HepG2 (cell line): ENCODE data around the gene FGF2. TPM values are rescaled to one million over a fixed set of nuclear protein-coding genes. Genes with fewer than 3 reads are reported as not detected.

Experiments
- ATAC-seq: fragments of 200-7000 bp; cut with Tn5 transposase; 3 replicates; pipeline ENCODE4 v1.9.1; 2020; ENCODE audit warnings: mild to moderate bottlenecking, moderate library complexity
- BruUV-seq: library from RNA; stranded (reverse); fragments of 400-500 nt; replicated peaks from 2 replicates; lab custom pipeline; 2021; lab: Mats Ljungman, UMichigan
- CTCF ChIA-PET: fragments of 300-600 bp; formaldehyde crosslinking; extraction: SDS; loops from one replicate; lab custom pipeline; 2021; ENCODE audit warnings: low total read pairs, inconsistent platforms, low intra/inter-chr PET ratio; lab: Yijun Ruan, JAX
- POLR2A ChIA-PET: fragments of 350-600 bp; sonication (Branson Sonifier 250); formaldehyde crosslinking; loops from one replicate; lab custom pipeline; 2020; ENCODE audit warnings: antibody characterized with exemption, inconsistent platforms; lab: Yijun Ruan, JAX
- DNase-seq: peaks from one replicate; pipeline ENCODE4 v3.0.0-alpha.2; 2015; ENCODE audit warnings: low spot score
- FAIRE-seq: peaks from 3 replicates; lab custom pipeline; 2011; peaks lifted over from hg19 to GRCh38; lab: Jason Lieb, UNC
- H2AFZ ChIP-seq: one replicate; pipeline ENCODE4 v1.6.1; 2011; ENCODE audit warnings: low read length, inconsistent platforms
- H3K27ac ChIP-seq: fragments of 300-600 bp; 3 replicates; pipeline ENCODE4 v1.8.0; 2011; ENCODE audit warnings: mixed run types, mild to moderate bottlenecking, mixed read lengths, low read length, inconsistent platforms; ENCODE audit not compliant: insufficient read depth; ENCODE audit errors: extremely low read length
- H3K27me3 ChIP-seq, 2 experiments: fragments of 200-600 bp in 1 of 2; 2 replicates in 1 of 2; 3 replicates in 1 of 2; pipeline versions ENCODE4 v1.6.0 to v1.8.0; 2011; ENCODE audit warnings: low read length in 2 of 2, mild to moderate bottlenecking in 2 of 2, moderate library complexity in 2 of 2, inconsistent platforms in 1 of 2; ENCODE audit not compliant: insufficient read depth in 2 of 2, control insufficient read depth in 1 of 2
- H3K36me3 ChIP-seq, 2 experiments: fragments of 200-600 bp in 1 of 2; replicated peaks in 1 of 2; 2 replicates in 1 of 2; 3 replicates in 1 of 2; pipeline versions ENCODE4 v1.5.1 to v1.8.0; 2011; ENCODE audit warnings: low read length in 2 of 2, inconsistent platforms in 1 of 2; ENCODE audit not compliant: insufficient read depth in 2 of 2, control insufficient read depth in 1 of 2
- H3K4me1 ChIP-seq: 2 replicates; pipeline ENCODE4 v1.5.1; 2012; ENCODE audit warnings: low read length, inconsistent platforms; ENCODE audit not compliant: insufficient read depth
- H3K4me2 ChIP-seq: 2 replicates; pipeline ENCODE4 v1.6.0; 2011; ENCODE audit warnings: low read depth, low read length, inconsistent platforms
- H3K4me3 ChIP-seq, 3 experiments: fragments of 200-600 bp in 1 of 3; sonication (generic), shearing (Covaris generic) in 1 of 3; replicated peaks in 1 of 3; 2 replicates each; pipeline ENCODE4 v1.5.1; 2011 to 2016; ENCODE audit warnings: low read length in 3 of 3, inconsistent platforms in 2 of 3, low read depth in 2 of 3, mild to moderate bottlenecking in 2 of 3, control low read depth in 1 of 3, mixed read lengths in 1 of 3; ENCODE audit not compliant: insufficient read depth in 1 of 3
- H3K79me2 ChIP-seq: one replicate; pipeline ENCODE4 v1.6.1; 2011; ENCODE audit warnings: low read length, inconsistent platforms; ENCODE audit not compliant: insufficient read depth
- H3K9ac ChIP-seq: 2 replicates; pipeline ENCODE4 v1.6.0; 2011; ENCODE audit warnings: mild to moderate bottlenecking, low read depth, low read length, inconsistent platforms; ENCODE audit not compliant: insufficient read depth
- H3K9me3 ChIP-seq: 2 replicates; pipeline ENCODE4 v1.5.1; 2012; ENCODE audit warnings: mild to moderate bottlenecking, low read length
- H4K20me1 ChIP-seq: 2 replicates; pipeline ENCODE4 v1.6.0; 2011; ENCODE audit warnings: inconsistent platforms, mild to moderate bottlenecking, low read length, moderate library complexity; ENCODE audit not compliant: insufficient read depth
- CBFB ChIP-seq: sonication (generic); formaldehyde crosslinking; IDR thresholded peaks from 2 replicates; pipeline ENCODE4 v1.4.0; 2020; ENCODE audit warnings: missing genetic modification reagents
- GATAD2A ChIP-seq: IDR thresholded peaks from 2 replicates; pipeline ENCODE4 v1.6.1; 2016
- IKZF1 ChIP-seq: fragments of 450-650 bp; IDR thresholded peaks from 2 replicates; pipeline ENCODE4 v1.7.1; 2016
- SNAPC4 ChIP-seq: sonication (generic); formaldehyde crosslinking; IDR thresholded peaks from 2 replicates; pipeline ENCODE4 v1.4.0; 2020; ENCODE audit warnings: mild to moderate bottlenecking, missing genetic modification reagents
- TP53 ChIP-seq: sonication (generic); formaldehyde crosslinking; conservative IDR thresholded peaks from 2 replicates; pipeline ENCODE4 v1.4.0; 2020; ENCODE audit warnings: missing genetic modification reagents
- ZBTB25 ChIP-seq: IDR thresholded peaks from 2 replicates; pipeline ENCODE4 v1.6.1; 2018; ENCODE audit warnings: missing genetic modification reagents
- ZFAT ChIP-seq: sonication (generic); formaldehyde crosslinking; conservative IDR thresholded peaks from 2 replicates; pipeline ENCODE4 v1.8.1; 2023; ENCODE audit warnings: missing genetic modification reagents, inconsistent platforms
- ZNF337 ChIP-seq: sonication (generic); formaldehyde crosslinking; IDR thresholded peaks from 2 replicates; pipeline ENCODE4 v1.5.1; 2020; ENCODE audit warnings: missing genetic modification reagents, low read depth, mild to moderate bottlenecking, borderline replicate concordance
- ZNF552 ChIP-seq: sonication (generic); formaldehyde crosslinking; IDR thresholded peaks from 2 replicates; pipeline ENCODE4 v1.9.0; 2022; ENCODE audit warnings: missing genetic modification reagents, mild to moderate bottlenecking, borderline replicate concordance
- ZNF558 ChIP-seq: sonication (generic); formaldehyde crosslinking; IDR thresholded peaks from 2 replicates; pipeline ENCODE4 v1.9.0; 2022; ENCODE audit warnings: mild to moderate bottlenecking, missing genetic modification reagents, borderline replicate concordance
- ZNF609 ChIP-seq: sonication (generic); formaldehyde crosslinking; IDR thresholded peaks from 2 replicates; pipeline ENCODE4 v1.4.0; 2020; ENCODE audit warnings: mild to moderate bottlenecking, missing genetic modification reagents, borderline replicate concordance
- WGBS: methylation state at CpG from one replicate; pipeline ENCODE4 v1.1.6; 2017; ENCODE audit warnings: low lambda C conversion rate; 5-methylcytosine and 5-hydroxymethylcytosine counted together
- in situ Hi-C: cut with HindIII; loops from 2 replicates; pipeline ENCODE4 v1.10.0; 2017; ENCODE audit warnings: low pct_unique_long_range_greater_than_20kb; ENCODE audit not compliant: extremely low pct_ligation_motif_present
- intact Hi-C: fragments of 100-400 bp; cut with micrococcal nuclease; formaldehyde crosslinking; loops from one replicate; pipeline ENCODE4 v1.10.0; 2022; ENCODE audit not compliant: unreplicated experiment
- polyA plus RNA-seq, 8 experiments: library from polyadenylated mRNA; depleted of rRNA in 3 of 8; stranded (reverse) in 7 of 8; unstranded in 1 of 8; fragments of >200 nt; fragmentation: Illumina TruSeq in 4 of 8; extraction: Trizol in 4 of 8; gene quantifications; 2 replicates each; pipeline versions ENCODE4 v1.2.1 to v1.2.3, GENCODE V29; 2011 to 2016; ENCODE audit warnings: low read depth in 4 of 8, missing spikeins in 1 of 8, mixed read lengths in 1 of 8; ENCODE audit not compliant: insufficient read depth in 1 of 8
- total RNA-seq, 5 experiments: library from RNA; depleted of rRNA; stranded (reverse); fragments of >200 nt; fragmentation: Illumina TruSeq; extraction: Trizol; gene quantifications; 2 replicates each; pipeline ENCODE4 v1.2.3, GENCODE V29; 2016; ENCODE audit warnings: low read depth in 1 of 5
- TF ChIP-seq, protein P1 (sequence below): sonication (generic); formaldehyde crosslinking; IDR thresholded peaks from 2 replicates; pipeline ENCODE4 v1.5.1; 2020; ENCODE audit warnings: mild to moderate bottlenecking, moderate library complexity, missing genetic modification reagents

The FGF2 gene
- total and polyA plus RNA-seq, 2 of the 13 experiments (the other 11 are each of a cell fraction or from before 2014, with no cell fraction given): 0.01 to 0.02 TPM

- ChIA-PET CTCF (no interaction called here), POLR2A (no interaction called here)
- H3K9ac ChIP-seq: no peak overlapping the region
- WGBS: 86% methylated on average over 2 of the region's 2 CpGs
- no peak overlapping the region for H2AFZ ChIP-seq
- peaks cover 19% of the 10 kb centered on the region for H3K4me1 ChIP-seq
- H3K4me3 ChIP-seq: no peak overlapping the region
- peak; percentile 47 for DNase-seq
- H4K20me1 ChIP-seq: no peaks in the 10 kb centered on the region
- no peak overlapping the region for H3K4me2 ChIP-seq
- H3K27me3 ChIP-seq: no peaks in the 10 kb centered on the region
- H3K36me3 ChIP-seq: no peaks in the 10 kb centered on the region; a peak in 2 of 5 replicates
- in situ Hi-C loops (loop anchor here (10.0 kb wide), 1 partner anchor 305 kb away; no protein-coding TSS in a partner anchor), intact Hi-C loops (loop anchor here (5.0 kb wide), 1 partner anchor 82 kb away; the partner anchor contains the start of gene FGF2)
- no peaks in the 10 kb centered on the region for H3K9me3 ChIP-seq
- no peak overlapping the region for H3K27ac ChIP-seq
- no peaks in the 10 kb centered on the region for H3K79me2 ChIP-seq
- no peak for FAIRE-seq
- ATAC-seq: no peak; the same call in 2 of the 3 replicates
- BruUV-seq: no TSS peak
- TF ChIP-seq, protein P1, sequence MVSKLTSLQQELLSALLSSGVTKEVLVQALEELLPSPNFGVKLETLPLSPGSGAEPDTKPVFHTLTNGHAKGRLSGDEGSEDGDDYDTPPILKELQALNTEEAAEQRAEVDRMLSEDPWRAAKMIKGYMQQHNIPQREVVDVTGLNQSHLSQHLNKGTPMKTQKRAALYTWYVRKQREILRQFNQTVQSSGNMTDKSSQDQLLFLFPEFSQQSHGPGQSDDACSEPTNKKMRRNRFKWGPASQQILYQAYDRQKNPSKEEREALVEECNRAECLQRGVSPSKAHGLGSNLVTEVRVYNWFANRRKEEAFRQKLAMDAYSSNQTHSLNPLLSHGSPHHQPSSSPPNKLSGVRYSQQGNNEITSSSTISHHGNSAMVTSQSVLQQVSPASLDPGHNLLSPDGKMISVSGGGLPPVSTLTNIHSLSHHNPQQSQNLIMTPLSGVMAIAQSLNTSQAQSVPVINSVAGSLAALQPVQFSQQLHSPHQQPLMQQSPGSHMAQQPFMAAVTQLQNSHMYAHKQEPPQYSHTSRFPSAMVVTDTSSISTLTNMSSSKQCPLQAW (CRISPR knock-in tag): no peak
- TF ChIP-seq IKZF1: no peak
- peak; percentile 44 for TF ChIP-seq GATAD2A (CRISPR knock-in tag)
- no peak for TF ChIP-seq SNAPC4 (CRISPR knock-in tag)
- no peak for TF ChIP-seq ZNF552 (CRISPR knock-in tag)
- no peak for TF ChIP-seq ZNF609 (CRISPR knock-in tag)
- no peak for TF ChIP-seq ZNF558 (CRISPR knock-in tag)
- no peak for TF ChIP-seq ZNF337 (CRISPR knock-in tag)
- no peak for TF ChIP-seq ZFAT
- TF ChIP-seq ZBTB25 (CRISPR knock-in tag): no peak
- no peak for TF ChIP-seq CBFB (CRISPR knock-in tag)
- TF ChIP-seq TP53 (CRISPR knock-in tag): no peak
Observed at GRCh38 chr4:122909683-122910082, 83.1 kb downstream of the FGF2 start.
